Stimulated activated CD8-positive, alpha-beta memory T cell treated with anti-CD3 and anti-CD28 coated beads, Interleukin-12 subunit alpha, Interleukin-12 subunit beta, amount 100 ng/mL, for 4 hours (primary cell): ENCODE measurements around the gene PHACTR1.
"Not testable (repeated sequence)": the region's sequence is repeated elsewhere in the genome, so short reads cannot be mapped to it uniquely, and the experiment has no call there.

ENCODE experiments used
- DNase-seq: peaks from one replicate; pipeline ENCODE4 v3.0.0-alpha.2; 2020; ENCODE audit warnings: low read depth

PHACTR1 gene

GRCh38 chr6:12903246-12903645 lies 186.7 kb downstream of the PHACTR1 start:
- no peak for DNase-seq

DNA sequence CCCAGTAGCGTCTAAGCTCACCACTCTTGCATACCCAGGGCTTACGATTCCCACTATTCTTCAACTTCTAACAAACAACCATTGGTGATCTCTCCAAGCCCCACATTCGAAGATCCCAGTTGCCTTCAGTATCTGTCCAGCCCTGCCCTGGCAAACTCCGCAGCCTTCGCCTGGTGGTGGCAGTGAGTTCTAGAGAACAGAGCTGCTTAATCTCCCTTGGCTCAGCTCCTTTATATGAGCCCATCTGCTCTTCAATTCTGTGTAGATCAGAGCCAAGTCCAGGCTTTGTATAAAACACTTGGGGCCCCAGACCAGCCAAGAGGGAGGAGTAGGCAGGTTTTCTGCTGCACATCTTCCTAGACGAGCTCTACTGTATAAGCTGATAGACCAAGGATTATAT lies 193.3 kb downstream of the PHACTR1 start:
- DNase-seq: no peak

DNA sequence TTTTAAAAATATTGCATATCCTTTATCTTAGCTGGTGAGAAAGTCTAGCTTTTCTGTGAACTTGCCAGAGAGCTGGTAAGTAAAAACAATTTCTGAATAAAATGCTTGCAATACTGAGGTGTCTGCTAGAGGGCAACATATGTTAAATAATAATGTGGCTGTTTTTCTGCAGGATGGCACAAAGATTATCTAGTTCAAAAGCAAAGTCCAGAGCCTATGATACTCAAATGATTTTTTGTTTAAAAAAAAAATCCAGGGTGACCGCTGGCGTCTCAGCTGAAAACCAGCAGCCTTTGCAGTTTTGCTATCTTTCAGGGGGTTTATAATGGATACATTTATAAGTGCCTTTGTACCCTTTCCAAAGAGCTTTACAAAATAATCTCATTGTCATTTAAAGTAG lies 194.9 kb downstream of the PHACTR1 start:
- no peak for DNase-seq

GRCh38 chr6:12913201-12913600 lies 196.6 kb downstream of the PHACTR1 start:
- no peak for DNase-seq

GRCh38 chr6:12916006-12916405 lies 199.4 kb downstream of the PHACTR1 start:
- DNase-seq: no peak

- no peak for DNase-seq
Observed at GRCh38 chr6:12916420-12917136, 200.0 kb downstream of the PHACTR1 start.

DNA sequence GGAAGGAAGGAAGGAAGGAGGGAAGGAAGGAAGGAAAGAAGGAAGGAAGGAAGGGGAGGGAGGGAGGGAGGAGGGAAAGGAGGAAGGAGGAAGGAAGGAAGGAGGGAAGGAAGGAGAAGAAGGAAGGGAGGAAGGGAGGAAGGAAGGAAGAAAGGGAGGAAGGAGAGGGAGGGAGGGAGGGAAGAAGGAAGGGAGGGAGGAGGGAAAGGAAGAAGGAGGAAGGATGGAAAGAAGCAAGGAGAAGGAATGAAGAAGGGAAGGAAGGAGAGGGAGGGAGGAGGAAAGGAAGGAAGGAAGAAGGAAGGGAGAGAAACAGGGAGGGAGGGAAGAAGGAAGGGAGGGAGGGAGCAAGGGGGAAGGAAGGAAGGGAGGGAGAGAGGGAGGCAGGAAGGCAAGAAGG lies 204.9 kb downstream of the PHACTR1 start:
- DNase-seq: no peak

- no peak for DNase-seq
Observed at GRCh38 chr6:12923644-12924235, 207.2 kb downstream of the PHACTR1 start.

- DNase-seq: no peak
Observed at GRCh38 chr6:12924911-12925310, 208.3 kb downstream of the PHACTR1 start.

DNA sequence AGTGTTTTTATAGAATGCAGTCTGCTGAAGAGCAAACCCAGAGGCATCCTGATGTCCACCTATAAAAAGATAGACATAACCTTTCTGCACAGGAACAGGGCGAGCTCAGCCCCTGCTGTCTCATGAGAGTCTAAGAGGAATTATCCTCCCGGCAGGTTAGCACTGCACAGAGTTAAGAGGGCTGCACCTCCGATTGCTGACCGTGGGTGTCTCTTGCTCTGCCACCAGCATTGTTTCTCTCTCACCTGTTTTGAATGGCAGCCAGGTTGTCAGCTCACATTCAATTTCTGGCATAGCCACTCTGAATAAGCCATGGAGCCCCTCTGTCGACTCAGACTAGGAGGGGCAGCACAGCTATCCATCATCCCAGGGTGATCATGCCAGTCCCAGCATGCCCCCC lies 211.2 kb downstream of the PHACTR1 start:
- DNase-seq: no peak

DNA sequence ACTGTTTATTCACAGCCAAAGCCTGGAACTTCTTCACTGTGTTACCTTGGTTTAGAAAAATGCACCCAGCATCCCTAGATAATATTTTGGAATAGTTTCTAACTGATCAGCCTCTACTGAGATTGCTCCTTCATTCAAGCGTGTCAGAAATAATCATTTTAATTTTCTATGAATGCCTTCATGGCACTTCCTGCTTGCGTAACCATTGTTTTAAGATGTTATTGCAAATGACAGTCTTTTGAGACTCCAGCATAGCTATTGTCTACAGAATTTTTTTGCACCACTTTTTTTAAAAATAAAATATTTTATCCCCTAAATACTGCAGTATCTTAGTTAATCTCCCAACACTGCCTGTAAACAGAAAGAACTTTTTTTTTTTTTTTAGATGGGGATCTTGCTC lies 213.1 kb downstream of the PHACTR1 start:
- DNase-seq: no peak

- DNase-seq: no peak
Observed at GRCh38 chr6:12931639-12932038, 215.1 kb downstream of the PHACTR1 start.

GRCh38 chr6:12935637-12936036 lies 219.1 kb downstream of the PHACTR1 start:
- no peak for DNase-seq

GRCh38 chr6:12937971-12938370 lies 221.4 kb downstream of the PHACTR1 start:
- DNase-seq: no peak

DNA sequence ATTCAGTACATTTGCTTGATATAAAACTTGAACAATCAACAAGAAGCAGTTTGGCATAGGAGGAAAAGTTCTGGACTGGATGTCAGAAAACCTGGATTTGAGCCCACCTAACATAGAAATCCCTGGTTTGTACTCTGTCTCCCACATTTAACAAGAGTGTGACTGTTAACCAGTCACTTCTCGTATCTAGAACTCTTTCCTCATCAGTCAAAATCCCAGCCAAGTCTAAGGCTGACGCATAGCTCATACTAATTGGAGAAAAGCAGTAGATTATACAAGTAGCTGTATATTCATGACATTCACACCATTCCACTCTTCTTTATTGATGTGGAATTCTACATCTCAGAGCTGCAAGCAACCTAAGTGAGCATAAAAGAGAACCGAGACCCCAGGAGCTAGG lies 222.7 kb downstream of the PHACTR1 start:
- DNase-seq: no peak

DNA sequence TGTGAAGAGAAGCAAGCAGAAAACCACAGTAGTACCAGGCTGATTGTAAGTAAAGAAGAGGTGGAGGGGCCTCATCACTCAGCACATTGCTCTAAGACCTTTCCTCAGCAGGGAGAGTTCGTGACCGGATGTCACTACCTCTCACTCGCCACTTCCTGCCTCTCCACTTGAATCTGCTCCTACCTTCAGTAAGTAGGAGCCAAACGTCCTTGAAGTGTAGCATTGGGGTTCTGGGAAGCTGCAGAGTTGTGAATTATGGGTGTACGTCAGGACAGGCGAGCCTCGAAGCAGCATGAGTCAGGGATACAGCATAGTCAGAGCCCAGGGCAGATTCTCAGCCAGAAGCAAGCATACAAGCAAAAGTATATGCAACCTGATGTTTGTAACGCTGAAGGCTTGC lies 224.9 kb downstream of the PHACTR1 start:
- DNase-seq: no peak

DNA sequence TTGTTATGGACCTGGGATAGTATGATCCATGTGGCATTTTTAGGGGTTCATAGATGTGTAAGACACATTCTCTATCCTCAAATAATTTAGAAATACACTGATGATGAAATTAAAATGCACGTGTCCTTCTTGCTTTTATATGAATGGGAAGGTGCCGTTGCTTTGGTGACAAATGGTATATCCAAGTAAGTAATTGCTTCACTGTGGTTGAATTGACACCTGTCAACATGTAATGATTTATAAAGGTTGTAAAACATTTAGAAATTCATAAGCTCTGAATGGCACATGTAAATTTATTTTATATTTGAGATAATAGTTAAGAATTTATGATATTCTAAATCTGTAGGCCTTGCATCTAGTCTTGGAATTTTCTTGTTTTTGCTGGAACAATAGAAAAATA lies 227.0 kb downstream of the PHACTR1 start:
- no peak for DNase-seq

GRCh38 chr6:12944001-12944400 lies 227.4 kb downstream of the PHACTR1 start:
- DNase-seq: no peak

DNA sequence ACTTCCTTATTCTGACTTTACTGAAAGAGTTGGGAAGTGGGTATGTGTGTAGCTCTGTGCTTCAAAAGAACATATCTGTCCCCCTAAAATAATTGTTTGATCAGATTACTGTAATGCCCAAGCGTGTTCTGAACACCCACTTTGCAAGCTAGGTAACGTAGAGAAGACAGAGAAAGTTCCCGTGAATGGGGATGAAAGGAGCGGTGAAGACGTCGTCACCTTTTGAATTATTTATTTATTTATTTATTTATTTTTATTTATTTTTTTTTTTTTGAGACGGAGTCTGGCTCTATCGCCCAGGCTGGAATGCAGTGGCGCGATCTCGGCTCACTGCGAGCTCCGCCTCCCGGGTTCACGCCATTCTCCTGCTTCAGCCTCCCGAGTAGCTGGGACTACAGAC lies 228.0 kb downstream of the PHACTR1 start:
- not testable (repeated sequence) for DNase-seq

DNA sequence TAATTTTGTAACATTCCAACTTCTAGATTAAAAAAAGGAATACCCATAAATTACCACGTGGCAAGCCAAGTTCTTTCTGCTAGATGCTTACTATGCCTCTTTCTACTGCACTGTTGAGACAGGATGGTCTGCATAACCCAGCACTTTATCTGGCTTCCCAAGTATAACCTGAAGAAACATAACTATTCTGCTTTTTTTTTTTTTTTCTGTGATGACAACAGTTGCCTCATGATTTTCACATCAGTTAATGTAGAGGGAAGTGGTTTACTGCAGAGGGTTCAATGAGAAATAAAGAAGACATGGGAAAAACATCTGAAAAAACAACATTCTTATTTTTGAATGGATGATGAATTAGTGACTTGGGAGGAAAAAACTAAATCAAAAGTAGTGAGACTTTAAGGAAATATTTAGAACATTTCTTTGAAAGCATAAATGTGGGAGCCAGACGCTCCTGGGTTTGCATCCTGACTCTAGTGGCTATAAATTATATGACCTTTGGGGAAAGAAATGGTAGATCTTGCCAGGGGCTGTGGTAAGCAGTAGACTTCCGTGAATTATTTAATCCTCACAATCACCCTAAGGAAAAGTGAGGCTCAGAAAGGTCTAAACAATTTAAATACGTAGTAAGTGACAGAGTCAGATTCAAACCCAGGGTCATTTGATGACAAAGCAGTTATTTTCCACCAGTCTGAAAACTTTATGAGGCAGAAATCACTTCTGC lies 230.7 kb downstream of the PHACTR1 start:
- no peak for DNase-seq

- no peak for DNase-seq
Observed at GRCh38 chr6:12947967-12948366, 231.4 kb downstream of the PHACTR1 start.

DNA sequence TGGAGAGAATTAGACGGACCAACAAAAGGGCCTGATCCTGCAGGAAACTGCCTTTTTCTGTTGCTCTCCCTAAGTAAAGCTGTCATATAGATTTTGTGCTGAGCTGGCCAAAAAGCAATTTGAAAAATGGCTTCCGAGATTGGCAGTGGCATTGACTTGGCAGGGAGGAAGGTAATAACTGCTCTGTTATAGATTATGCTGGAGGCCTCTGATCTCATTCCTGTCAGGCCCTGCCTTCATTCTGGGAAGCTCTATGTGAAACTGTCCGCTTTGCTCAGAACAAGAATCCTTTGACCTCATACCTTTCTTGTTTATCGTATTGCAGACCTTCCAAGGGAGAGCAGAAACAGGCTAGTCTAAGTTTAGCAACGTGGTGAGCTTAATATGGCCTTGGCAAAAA lies 234.4 kb downstream of the PHACTR1 start:
- DNase-seq: no peak

DNA sequence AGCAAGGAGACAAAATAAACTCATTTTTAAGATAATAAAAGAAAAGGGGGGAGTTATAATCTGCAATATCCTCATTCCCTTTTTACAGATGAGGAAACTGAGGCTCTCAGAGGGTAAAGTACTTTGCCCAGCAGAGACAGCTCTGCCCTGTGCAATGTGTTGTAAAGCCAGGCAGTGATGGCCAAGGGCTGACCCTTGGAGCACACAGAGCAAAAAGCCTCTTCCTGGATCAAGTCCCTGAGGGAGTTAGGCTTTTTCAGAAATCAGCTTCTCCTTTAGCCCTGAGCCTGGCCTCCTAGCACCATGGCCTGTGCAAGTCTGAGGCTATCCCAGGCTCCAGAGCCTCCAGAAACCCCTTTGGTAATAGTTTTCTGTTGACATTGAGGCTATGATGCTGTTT lies 234.8 kb downstream of the PHACTR1 start:
- no peak for DNase-seq
